GM21717 (cell line): ENCODE data around the gene PCDHGC4.

Experiments
- ATAC-seq: cut with Tn5 transposase; IDR thresholded peaks from one replicate; pipeline ENCODE4 v1.9.1; 2021; ENCODE audit warnings: mild to moderate bottlenecking, moderate library complexity; ENCODE audit not compliant: unreplicated experiment

PCDHGC4 gene

GRCh38 chr5:141489841-141490240, 5.0 kb downstream of the PCDHGC4 start:
- ATAC-seq = no peak

GRCh38 chr5:141490271-141490670, 5.4 kb downstream of the PCDHGC4 start:
- ATAC-seq = no peak

GRCh38 chr5:141490771-141491170, 5.9 kb downstream of the PCDHGC4 start:
- no peak for ATAC-seq

GRCh38 chr5:141491323-141492167, 6.7 kb downstream of the PCDHGC4 start:
- ATAC-seq = peak; percentile 24

- ATAC-seq = peak; percentile 58
These were observed 7.5 kb downstream of the PCDHGC4 start for GRCh38 chr5:141492168-141492885.

GRCh38 chr5:141493500-141494422, 8.9 kb downstream of the PCDHGC4 start:
- ATAC-seq = no peak

GRCh38 chr5:141494761-141495452, 10.1 kb downstream of the PCDHGC4 start:
- no peak for ATAC-seq

- ATAC-seq = no peak
These were observed 10.6 kb downstream of the PCDHGC4 start for GRCh38 chr5:141495453-141495811.

GRCh38 chr5:141496038-141496437, 11.2 kb downstream of the PCDHGC4 start:
- no peak for ATAC-seq

- no peak for ATAC-seq
These were observed 16.9 kb downstream of the PCDHGC4 start for GRCh38 chr5:141501761-141502160.

GRCh38 chr5:141503681-141504080, 18.9 kb downstream of the PCDHGC4 start:
- ATAC-seq = no peak

GRCh38 chr5:141504216-141504615, 19.4 kb downstream of the PCDHGC4 start:
- ATAC-seq = no peak

GRCh38 chr5:141506381-141507155, 21.7 kb downstream of the PCDHGC4 start:
- no peak for ATAC-seq

- peak; percentile 32 for ATAC-seq
These were observed 22.7 kb downstream of the PCDHGC4 start for GRCh38 chr5:141507387-141508091.

- ATAC-seq = no peak
These were observed 23.6 kb downstream of the PCDHGC4 start for GRCh38 chr5:141508440-141508797.

- ATAC-seq = peak; percentile 26
These were observed 24.2 kb downstream of the PCDHGC4 start for GRCh38 chr5:141508798-141509611.

- no peak for ATAC-seq
These were observed 25.3 kb downstream of the PCDHGC4 start for GRCh38 chr5:141510160-141510559.

GRCh38 chr5:141510850-141511601, 26.2 kb downstream of the PCDHGC4 start:
- no peak for ATAC-seq
